Sigmoid colon (tissue), 7 donors: Measurements from ENCODE around the gene ZNG1B. TPM values are rescaled to one million over a fixed set of nuclear protein-coding genes. Genes with fewer than 3 reads are reported as not detected.
"Not testable (repeated sequence)": the region's sequence is repeated elsewhere in the genome, so short reads cannot be mapped to it uniquely, and the experiment has no call there.

Experiments used
- DNase-seq: peaks from one replicate; pipeline ENCODE4 v3.0.0-alpha.2; 2019
- H3K27ac ChIP-seq, 4 donors: fragments of 200-600 bp; sonication (generic); one replicate each; pipeline ENCODE4 v1.5.1; 2016 to 2019; ENCODE audit warnings: mild to moderate bottlenecking in 1 of 4
- H3K27me3 ChIP-seq, 3 donors: fragments of 200-600 bp; sonication (generic); one replicate each; pipeline ENCODE4 v1.5.1; 2019; ENCODE audit warnings: mild to moderate bottlenecking in 1 of 3
- H3K36me3 ChIP-seq, 4 donors: fragments of 200-600 bp; sonication (generic); one replicate each; pipeline ENCODE4 v1.5.1; 2016 to 2019
- H3K4me1 ChIP-seq, 4 donors: fragments of 200-600 bp; sonication (generic); one replicate each; pipeline ENCODE4 v1.5.1; 2017 to 2019
- H3K4me3 ChIP-seq, 4 donors: fragments of 200-600 bp; sonication (generic); one replicate each; pipeline ENCODE4 v1.5.1; 2017 to 2019; ENCODE audit warnings: mild to moderate bottlenecking in 2 of 4, moderate library complexity in 1 of 4
- H3K9me3 ChIP-seq, 4 donors: fragments of 200-600 bp in 3 of 4; sonication (generic) in 3 of 4; one replicate each; pipeline versions ENCODE4 v1.5.1 to v1.6.1; 2013 to 2019
- POLR2AphosphoS5 ChIP-seq, 4 donors: sonication (generic); formaldehyde crosslinking; IDR thresholded peaks; one replicate each; pipeline ENCODE4 v1.6.1; 2017; ENCODE audit warnings: antibody characterized with exemption in 4 of 4
- WGBS, 2 donors: extraction: QIAGEN DNeasy Blood & Tissue Kit; methylation state at CpG; one replicate each; pipeline ENCODE4 v1.1.7; 2013; 5-methylcytosine and 5-hydroxymethylcytosine counted together
- intact Hi-C: fragments of 100-400 bp; cut with DNase I; formaldehyde crosslinking; loops from one replicate; pipeline ENCODE4 v1.15.1; 2023
- polyA plus RNA-seq, 3 donors: library from polyadenylated mRNA; stranded (reverse); fragments of 200-250 nt; gene quantifications; one replicate each; pipeline ENCODE4 v1.2.3, GENCODE V29; 2013
- total RNA-seq, 4 donors: library from RNA; depleted of rRNA; stranded (reverse); fragments of >200 nt; gene quantifications; one replicate each; pipeline ENCODE4 v1.1.0, GENCODE V29; 2016
- donor health status: healthy with polysubstance abuse.
- donor health status: Bipolar disorder and iron deficiency.
- donor health status: healthy.

ZNG1B gene
- total and polyA plus RNA-seq, 7 donors: 20.4 to 47.1 (median 24.7) TPM

- Histone ChIP-seq H3K27me3 (peaks cover under 1 to 55% (median 42%) of the 10 kb centered on the region in 3 donors), H3K4me1 (peaks cover 0 to 22% (median 9%) of the 10 kb centered on the region in 4 donors)
- WGBS, 2 donors: 1 to 2% methylated on average over 11 to 54 of the region's 56 CpGs
- DNase-seq, H3K27ac ChIP-seq, H3K4me3 ChIP-seq, H3K9me3 ChIP-seq, intact Hi-C loops, H3K36me3 ChIP-seq: not testable (repeated sequence)
These were observed 62.6 kb downstream of the ZNG1B start for GRCh38 chr2:113499886-113500722.

GRCh38 chr2:113500723-113501038 lies 63.2 kb downstream of the ZNG1B start:
- H3K27ac ChIP-seq, H3K4me3 ChIP-seq, H3K9me3 ChIP-seq, intact Hi-C loops, DNase-seq, H3K36me3 ChIP-seq: not testable (repeated sequence)
- H3K27me3 ChIP-seq: peaks cover 3 to 61% (median 42%) of the 10 kb centered on the region in 3 donors
- peaks cover 0 to 22% (median 9%) of the 10 kb centered on the region in 4 donors for H3K4me1 ChIP-seq
- 6 to 45% methylated on average over 2 to 8 of the region's 8 CpGs for WGBS, 2 donors

- H3K27ac ChIP-seq, intact Hi-C loops, H3K9me3 ChIP-seq, DNase-seq, H3K36me3 ChIP-seq: not testable (repeated sequence)
- peak in 1 of 4 donors; percentile 28 for TF ChIP-seq POLR2AphosphoS5 (IDR thresholded peaks at IDR 0.05)
- Histone ChIP-seq H3K4me3 (peak overlapping the region in 2 of 4 donors; percentile 33 to 51), H3K27me3 (peaks cover 3 to 70% (median 42%) of the 10 kb centered on the region in 3 donors), H3K4me1 (peaks cover 0 to 22% (median 9%) of the 10 kb centered on the region in 4 donors)
- 3 to 6% methylated on average over 48 to 73 of the region's 73 CpGs for WGBS, 2 donors
These were observed 65.0 kb downstream of the ZNG1B start for GRCh38 chr2:113502216-113503093.

- H3K27ac ChIP-seq, intact Hi-C loops, H3K36me3 ChIP-seq, H3K9me3 ChIP-seq: not testable (repeated sequence)
- 1% methylated on average over 34 to 116 of the region's 116 CpGs for WGBS, 2 donors
- Histone ChIP-seq H3K4me1 (peaks cover 0 to 22% (median 9%) of the 10 kb centered on the region in 4 donors), H3K27me3 (peaks cover 3 to 78% (median 49%) of the 10 kb centered on the region in 3 donors), H3K4me3 (peak overlapping the region in 3 of 4 donors; percentile 12 to 51 (median 33))
- peak; percentile 65 for DNase-seq
These were observed 65.9 kb downstream of the ZNG1B start for GRCh38 chr2:113503094-113504042.

- H3K4me3 ChIP-seq: peak overlapping the region in 1 of 4 donors; percentile 51
These were observed 66.6 kb downstream of the ZNG1B start for GRCh38 chr2:113504081-113504480.

GRCh38 chr2:113507394-113508140 lies 70.1 kb downstream of the ZNG1B start:
- DNase-seq, H3K4me3 ChIP-seq, H3K27ac ChIP-seq, H3K9me3 ChIP-seq, intact Hi-C loops, H3K36me3 ChIP-seq: not testable (repeated sequence)
- Histone ChIP-seq H3K4me1 (peaks cover 0 to 16% (median 8%) of the 10 kb centered on the region in 4 donors), H3K27me3 (peaks cover 3 to 51% (median 25%) of the 10 kb centered on the region in 3 donors)
- WGBS, 2 donors: 13 to 20% methylated on average over 12 of the region's 14 CpGs

More at GRCh38 chr2:113504081-113504480, 66.6 kb downstream of the ZNG1B start:
- H3K36me3 ChIP-seq, DNase-seq, H3K27ac ChIP-seq, intact Hi-C loops, H3K9me3 ChIP-seq: not testable (repeated sequence)
- peaks cover 3 to 78% (median 49%) of the 10 kb centered on the region in 3 donors for H3K27me3 ChIP-seq
- H3K4me1 ChIP-seq: peaks cover 0 to 22% (median 9%) of the 10 kb centered on the region in 4 donors
- peak in 2 of 4 donors; percentile 52 to 59 for TF ChIP-seq POLR2AphosphoS5 (IDR thresholded peaks at IDR 0.05)
- 3 to 4% methylated on average over 11 to 23 of the region's 23 CpGs for WGBS, 2 donors

- H3K27ac ChIP-seq, DNase-seq, H3K4me1 ChIP-seq, intact Hi-C loops, H3K9me3 ChIP-seq, H3K36me3 ChIP-seq, H3K4me3 ChIP-seq: not testable (repeated sequence)
- WGBS, 2 donors: 29 to 41% methylated on average over 11 of the region's 11 CpGs
- peaks cover 3 to 45% (median 19%) of the 10 kb centered on the region in 3 donors for H3K27me3 ChIP-seq
These were observed 70.7 kb downstream of the ZNG1B start for GRCh38 chr2:113508187-113508586.

GRCh38 chr2:113510913-113511312 lies 73.4 kb downstream of the ZNG1B start:
- intact Hi-C loops, DNase-seq, H3K36me3 ChIP-seq, H3K27ac ChIP-seq, H3K4me3 ChIP-seq, H3K9me3 ChIP-seq, H3K4me1 ChIP-seq: not testable (repeated sequence)
- peaks cover 0 to 23% (median 7%) of the 10 kb centered on the region in 3 donors for H3K27me3 ChIP-seq
- WGBS, 2 donors: 75 to 86% methylated on average over 1 to 2 of the region's 3 CpGs

- intact Hi-C loops, H3K9me3 ChIP-seq, H3K36me3 ChIP-seq, H3K4me1 ChIP-seq, DNase-seq, H3K4me3 ChIP-seq, H3K27ac ChIP-seq: not testable (repeated sequence)
- H3K27me3 ChIP-seq: peaks cover 0 to 19% (median 7%) of the 10 kb centered on the region in 3 donors
- WGBS, 2 donors: 86% methylated on average over 14 of the region's 14 CpGs
These were observed 74.4 kb downstream of the ZNG1B start for GRCh38 chr2:113511859-113512258.

GRCh38 chr2:113515457-113515856 lies 78.0 kb downstream of the ZNG1B start:
- H3K27ac ChIP-seq, H3K4me1 ChIP-seq, intact Hi-C loops, DNase-seq, H3K27me3 ChIP-seq, H3K36me3 ChIP-seq, H3K4me3 ChIP-seq, H3K9me3 ChIP-seq: not testable (repeated sequence)
- 93 to 95% methylated on average over 8 of the region's 8 CpGs for WGBS, 2 donors

- DNase-seq, H3K36me3 ChIP-seq, H3K4me3 ChIP-seq, H3K4me1 ChIP-seq, H3K27me3 ChIP-seq, H3K27ac ChIP-seq, intact Hi-C loops, H3K9me3 ChIP-seq: not testable (repeated sequence)
- WGBS, 2 donors: 88 to 94% methylated on average over 3 of the region's 3 CpGs
These were observed 78.5 kb downstream of the ZNG1B start for GRCh38 chr2:113515995-113516394.
